NCI-H748 treated with DMSO at 0.1 percent for 48 hours (cell line): Measurements from ENCODE around the gene RAB2B.
"Not testable (repeated sequence)": the region's sequence is repeated elsewhere in the genome, so short reads cannot be mapped to it uniquely, and the experiment has no call there.

Experiments used
- DNase-seq: peaks from one replicate; lab custom pipeline; 2025; lab: John Stamatoyannopoulos, UW

Gene RAB2B

GRCh38 chr14:21486640-21487087 lies 9.9 kb upstream of the RAB2B start:
- DNase-seq, result no peak

- peak; percentile 86 for DNase-seq
Observed at GRCh38 chr14:21476523-21476924, 235 bp downstream of the RAB2B start.

- DNase-seq, result no peak
Observed at GRCh38 chr14:21475767-21476522, 814 bp downstream of the RAB2B start.

GRCh38 chr14:21467616-21468015 lies 9.1 kb downstream of the RAB2B start:
- DNase-seq, result no peak

DNA sequence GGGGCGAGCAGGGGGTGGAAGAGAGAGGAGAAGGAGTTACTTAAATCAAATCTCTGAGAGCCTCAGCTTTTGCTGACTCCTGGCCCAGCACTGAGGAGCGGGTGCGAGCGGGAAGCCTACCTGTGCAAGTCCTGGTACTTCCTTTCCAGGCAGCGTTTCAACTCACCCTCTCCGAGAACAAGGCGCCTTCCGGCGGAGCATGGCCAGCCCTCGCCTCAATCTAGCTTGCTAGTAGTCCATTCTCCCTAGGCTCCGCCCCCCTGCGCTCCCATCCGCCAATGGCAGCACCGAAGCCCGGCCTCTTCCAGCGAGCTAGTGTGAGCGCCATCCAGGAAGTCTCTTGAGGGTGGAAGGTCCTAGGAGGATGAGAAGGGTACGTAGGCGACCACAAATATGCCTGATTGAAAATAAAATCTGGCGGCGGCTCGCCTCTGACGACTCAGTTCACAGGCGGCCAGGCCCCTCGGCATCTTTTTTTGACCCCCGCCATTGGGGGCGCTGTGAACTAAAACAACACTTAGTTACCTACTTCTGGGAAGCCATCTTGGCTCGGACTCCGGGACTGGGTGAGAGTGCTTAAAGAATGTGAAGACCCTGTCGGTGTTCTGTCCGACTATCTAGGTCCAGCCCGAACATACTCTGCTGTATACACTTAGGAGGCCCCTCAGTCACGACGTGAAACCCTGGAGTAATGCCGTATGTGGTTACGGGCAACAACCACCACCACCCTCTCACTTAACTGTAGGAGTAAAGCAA lies 20.7 kb downstream of the RAB2B start, which contains the start of gene CHD8:
Gene CHD8 (minus strand): TSS at position 212 of the 756 bp plus-strand sequence. CDS start 24,480 bp downstream, outside the sequence.
- DNase-seq, result peak; percentile 99

DNA sequence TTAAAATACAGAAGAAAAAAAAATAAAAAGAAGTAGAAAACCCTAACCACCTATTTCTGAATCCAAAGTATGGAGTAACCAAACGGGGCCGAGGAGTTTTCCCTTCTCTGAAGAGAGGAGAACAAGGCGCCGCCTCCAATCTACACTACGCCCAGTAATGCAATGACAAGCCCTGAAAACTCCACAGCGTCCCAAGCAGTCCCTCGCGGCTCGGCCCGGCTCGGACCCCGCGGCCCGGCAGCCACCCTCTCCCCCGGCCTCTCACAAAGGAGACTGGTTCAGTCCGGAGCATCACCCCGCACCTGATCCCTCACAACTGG lies 21.2 kb downstream of the RAB2B start:
- no peak for DNase-seq

DNA sequence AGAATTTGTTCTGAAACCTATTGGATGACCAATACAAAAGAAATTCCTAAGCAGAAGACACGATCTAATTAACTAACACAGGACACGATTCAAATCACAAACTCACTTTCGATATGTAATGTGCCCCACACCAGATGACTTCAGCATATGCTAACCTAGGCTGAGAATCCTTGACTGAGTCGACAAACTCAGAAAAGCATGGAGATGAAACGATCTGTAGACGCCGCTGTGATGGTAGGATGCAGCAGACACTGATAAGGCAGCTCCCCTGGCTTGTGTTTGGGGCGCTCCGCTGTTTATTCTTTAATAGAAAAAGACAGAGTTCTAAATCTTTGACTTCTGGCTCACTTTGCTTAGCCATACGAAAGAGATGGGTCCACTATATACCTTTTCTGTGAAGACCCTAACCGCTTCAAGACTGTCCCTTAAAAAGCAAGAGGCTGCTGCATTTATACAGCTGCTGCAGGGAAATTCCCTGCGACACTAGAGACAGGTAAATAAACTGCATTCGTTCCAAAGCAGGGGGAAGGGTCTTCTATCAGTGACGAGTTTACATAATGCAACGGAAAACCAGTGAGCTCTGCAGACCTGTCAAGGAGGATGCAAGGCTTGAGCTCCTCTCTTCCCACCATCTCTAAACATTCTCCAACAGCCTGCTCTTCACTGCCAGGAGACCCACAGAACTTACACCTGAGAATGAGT lies 21.8 kb downstream of the RAB2B start:
- no peak for DNase-seq

GRCh38 chr14:21449899-21450216 lies 26.9 kb downstream of the RAB2B start:
- DNase-seq, result no peak

DNA sequence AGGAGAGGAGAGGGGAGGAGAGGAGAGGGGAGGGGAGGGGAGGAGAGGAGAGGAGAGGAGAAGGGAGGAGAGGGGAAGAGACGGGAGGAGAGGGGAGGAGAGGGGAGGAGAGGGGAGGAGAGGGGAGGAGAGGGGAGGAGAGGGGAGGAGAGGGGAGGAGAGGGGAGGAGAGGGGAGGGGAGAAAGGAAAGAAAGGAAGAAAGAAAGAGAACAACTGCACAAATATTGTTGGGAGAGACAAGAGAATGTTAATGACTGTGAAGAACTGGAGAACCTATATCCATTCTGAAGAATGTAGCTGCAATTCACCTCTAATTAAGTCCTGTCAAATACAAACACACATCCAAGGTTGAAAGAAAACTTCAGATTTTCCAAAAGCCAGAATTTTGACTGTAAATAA lies 34.1 kb downstream of the RAB2B start:
- DNase-seq, result not testable (repeated sequence)

GRCh38 chr14:21440859-21441258 lies 35.9 kb downstream of the RAB2B start:
- no peak for DNase-seq

DNA sequence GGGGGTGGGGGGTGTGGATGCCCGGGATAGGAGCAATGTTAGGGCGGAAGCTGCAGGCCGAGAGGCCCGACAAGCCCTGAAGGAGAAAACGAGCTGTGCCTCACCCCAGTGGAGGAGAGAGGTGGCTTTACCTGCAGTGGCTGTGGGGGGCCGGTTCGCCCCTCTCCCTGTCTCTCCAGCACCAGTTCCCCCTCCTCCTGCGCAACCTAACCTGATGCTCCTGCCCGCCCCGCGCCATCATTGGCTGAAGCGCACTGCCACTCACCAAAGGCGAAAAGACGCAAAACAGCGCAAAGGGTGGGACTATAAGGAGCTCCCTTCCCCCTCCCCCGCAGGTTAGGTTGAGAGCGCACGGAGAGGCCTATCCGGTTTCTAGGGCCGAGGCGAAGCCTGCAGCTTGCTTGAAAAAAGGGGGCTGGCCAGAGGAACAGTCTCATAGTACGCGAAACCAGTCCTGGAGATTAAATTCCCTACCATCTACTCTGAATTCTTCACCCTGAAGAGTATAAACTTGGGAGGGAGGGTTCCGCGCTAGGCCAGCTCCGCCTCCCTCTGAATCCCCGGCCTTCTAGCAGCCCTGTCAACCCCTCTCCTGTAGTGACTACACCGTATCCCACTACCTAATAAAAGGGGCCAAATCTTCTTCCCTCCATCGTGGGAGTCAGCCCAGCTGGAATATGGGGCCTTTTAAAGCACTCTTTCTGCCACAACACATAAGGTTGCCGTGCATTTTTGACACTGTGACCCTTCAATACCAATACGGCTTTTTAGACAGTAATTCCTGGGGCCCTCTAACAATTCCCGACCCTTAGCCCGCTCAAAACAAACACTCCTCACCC lies 39.5 kb downstream of the RAB2B start:
- DNase-seq, result peak; percentile 94

DNA sequence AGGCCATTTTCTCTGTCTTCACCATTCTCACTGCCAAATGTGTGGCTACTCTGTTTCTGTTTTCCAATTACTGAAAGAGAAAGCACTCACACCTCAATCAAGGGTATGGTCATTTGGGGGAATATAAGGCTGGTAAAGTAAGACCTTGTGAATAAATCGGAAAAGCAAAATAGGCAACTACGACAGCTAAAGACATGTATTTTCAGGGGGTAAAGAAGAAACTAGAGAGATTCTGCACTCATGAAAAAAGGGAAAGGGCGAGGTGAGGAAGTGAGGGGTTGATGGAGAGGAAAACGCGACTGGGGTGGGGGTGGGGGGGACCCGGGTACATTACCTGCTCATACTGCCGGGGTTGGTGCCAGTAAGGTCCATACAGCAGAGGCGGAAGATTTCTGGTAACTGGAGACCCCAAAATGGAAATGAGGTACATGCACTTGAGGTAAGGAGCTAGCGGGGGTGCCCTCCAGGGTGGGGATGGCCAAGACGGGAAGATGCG lies 40.1 kb downstream of the RAB2B start:
- no peak for DNase-seq

DNA sequence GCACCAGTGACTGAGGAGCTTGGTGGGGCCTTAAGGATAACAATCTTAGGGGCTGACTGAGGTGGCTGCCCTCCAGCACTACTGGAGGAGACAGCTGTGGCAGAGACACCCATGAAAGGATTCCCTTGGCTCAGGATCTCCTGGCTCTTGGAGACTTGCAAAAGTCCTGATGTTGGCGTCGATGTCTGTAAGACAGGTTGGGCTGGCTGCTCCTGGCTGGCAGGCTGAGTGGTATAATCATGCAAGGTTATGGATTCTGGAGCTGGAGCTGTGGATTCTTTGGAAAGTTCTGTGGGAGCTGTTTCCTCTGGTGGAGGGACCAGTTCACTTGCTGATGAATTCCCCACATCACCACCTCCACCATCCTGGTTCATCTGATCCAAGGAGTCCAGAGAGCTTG lies 45.6 kb downstream of the RAB2B start:
- no peak for DNase-seq

DNA sequence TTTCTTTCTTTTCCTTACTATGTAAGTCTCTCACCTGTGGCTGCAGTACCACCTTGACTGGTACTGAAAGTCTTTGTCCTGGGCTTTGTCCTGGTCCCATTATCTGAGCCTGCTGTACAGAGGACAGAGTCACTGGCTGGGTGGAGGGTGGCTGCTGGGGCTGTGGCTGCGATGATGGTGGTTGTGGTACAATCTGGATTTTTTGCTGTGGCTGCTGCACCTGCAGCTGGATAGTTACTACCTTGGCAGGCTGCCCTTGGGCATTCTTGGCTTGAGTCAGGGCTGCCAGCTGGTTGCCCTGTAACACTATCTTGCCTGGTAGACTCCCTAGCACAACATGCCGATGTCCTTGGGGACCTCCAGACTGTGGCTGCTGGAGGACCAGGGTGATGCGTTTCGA lies 47.8 kb downstream of the RAB2B start:
- no peak for DNase-seq

GRCh38 chr14:21426692-21427091 lies 50.1 kb downstream of the RAB2B start:
- DNase-seq, result no peak

DNA sequence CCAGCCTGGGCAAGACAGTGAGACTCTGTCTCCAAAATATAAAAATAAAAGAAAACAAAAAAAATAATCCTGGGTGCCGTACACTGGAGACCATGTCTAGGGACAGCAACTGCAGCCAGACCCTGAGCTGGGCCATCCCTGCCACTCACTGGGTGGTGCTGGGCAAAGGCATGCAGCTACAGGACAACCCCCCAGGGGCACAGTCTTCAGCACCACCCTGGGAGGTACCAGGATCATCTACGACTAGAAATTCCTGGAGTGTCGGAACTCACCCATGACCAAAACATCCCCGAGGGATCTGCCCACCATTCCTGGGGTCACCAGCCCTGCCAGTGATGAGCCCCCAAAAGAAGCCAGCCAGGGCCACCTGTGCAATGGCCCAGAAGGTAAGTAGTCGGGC lies 57.2 kb downstream of the RAB2B start:
- no peak for DNase-seq

GRCh38 chr14:21415329-21415728 lies 61.4 kb downstream of the RAB2B start:
- no peak for DNase-seq

DNA sequence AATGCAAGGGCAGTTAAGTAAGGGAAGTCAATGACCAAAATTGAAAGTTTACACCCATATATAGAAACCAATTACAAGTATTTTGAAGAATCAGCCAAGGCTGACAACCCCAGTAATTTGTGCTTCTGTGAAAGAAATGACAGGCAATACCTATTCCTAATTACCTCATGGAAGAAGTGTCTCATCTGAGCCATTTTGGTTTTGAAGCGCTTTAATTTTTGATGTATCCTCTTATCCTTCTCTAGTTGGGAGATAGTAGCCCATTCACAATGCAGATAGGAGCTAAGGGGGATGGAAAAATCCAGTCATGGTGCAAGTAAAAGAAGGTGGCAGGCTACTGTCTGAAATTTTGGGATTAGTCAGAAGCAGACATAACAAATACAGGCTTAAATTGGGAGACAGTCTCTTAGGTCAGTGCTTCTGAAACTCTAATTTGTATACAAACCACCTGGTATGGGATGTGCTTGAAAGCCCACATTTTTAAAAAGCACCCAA lies 62.6 kb downstream of the RAB2B start:
- no peak for DNase-seq
